ENCODE measurements around the gene EPHA5. TPM values are rescaled to one million over a fixed set of nuclear protein-coding genes. Genes with fewer than 3 reads are reported as not detected.

EPHA5 gene
- total RNA-seq, 1 experiment from 2014 or later, result 1.9 TPM

GRCh38 chr4:65600656-65601055 lies 69.6 kb downstream of the EPHA5 start:
- in situ Hi-C loops (cut with HindIII; ENCODE audit: low pct_unique_long_range_greater_than_20kb, low sequenced_read_pairs) (no loop called here), intact Hi-C loops (cut with micrococcal nuclease; ENCODE audit: unreplicated experiment) (no loop called here)
- Histone ChIP-seq H3K4me3 (ENCODE audit: low read depth in 2 of 2, low read length in 2 of 2) (no peak overlapping the region), H3K9me3 (ENCODE audit: control insufficient read depth, insufficient read depth, low read depth, low read length) (no peaks in the 10 kb centered on the region), H3K36me3 (ENCODE audit: control insufficient read depth, insufficient read depth, low read length) (no peaks in the 10 kb centered on the region), H3K27me3 (ENCODE audit: control insufficient read depth, insufficient read depth, low read length) (no peaks in the 10 kb centered on the region), H3K4me1 (ENCODE audit: control insufficient read depth, insufficient read depth, low read length) (no peaks in the 10 kb centered on the region), H3K27ac (ENCODE audit: low read length) (no peak overlapping the region)
- DNase-seq (ENCODE audit: low read depth, low spot score), result no peak
- ChIA-PET POLR2A (no interaction called here), CTCF (no interaction called here)
- BruUV-seq (replicated peaks), result no TSS peak
- TF ChIP-seq POLR2AphosphoS5 (IDR thresholded peaks at IDR 0.05; ENCODE audit: low read depth, low read length) (no peak), SIN3A (IDR thresholded peaks at IDR 0.05; ENCODE audit: borderline replicate concordance, insufficient read depth, low read depth, low read length) (no peak), TCF7L2 (IDR thresholded peaks at IDR 0.05; ENCODE audit: low read depth, low read length) (no peak)
- TF ChIP-seq, protein P1, sequence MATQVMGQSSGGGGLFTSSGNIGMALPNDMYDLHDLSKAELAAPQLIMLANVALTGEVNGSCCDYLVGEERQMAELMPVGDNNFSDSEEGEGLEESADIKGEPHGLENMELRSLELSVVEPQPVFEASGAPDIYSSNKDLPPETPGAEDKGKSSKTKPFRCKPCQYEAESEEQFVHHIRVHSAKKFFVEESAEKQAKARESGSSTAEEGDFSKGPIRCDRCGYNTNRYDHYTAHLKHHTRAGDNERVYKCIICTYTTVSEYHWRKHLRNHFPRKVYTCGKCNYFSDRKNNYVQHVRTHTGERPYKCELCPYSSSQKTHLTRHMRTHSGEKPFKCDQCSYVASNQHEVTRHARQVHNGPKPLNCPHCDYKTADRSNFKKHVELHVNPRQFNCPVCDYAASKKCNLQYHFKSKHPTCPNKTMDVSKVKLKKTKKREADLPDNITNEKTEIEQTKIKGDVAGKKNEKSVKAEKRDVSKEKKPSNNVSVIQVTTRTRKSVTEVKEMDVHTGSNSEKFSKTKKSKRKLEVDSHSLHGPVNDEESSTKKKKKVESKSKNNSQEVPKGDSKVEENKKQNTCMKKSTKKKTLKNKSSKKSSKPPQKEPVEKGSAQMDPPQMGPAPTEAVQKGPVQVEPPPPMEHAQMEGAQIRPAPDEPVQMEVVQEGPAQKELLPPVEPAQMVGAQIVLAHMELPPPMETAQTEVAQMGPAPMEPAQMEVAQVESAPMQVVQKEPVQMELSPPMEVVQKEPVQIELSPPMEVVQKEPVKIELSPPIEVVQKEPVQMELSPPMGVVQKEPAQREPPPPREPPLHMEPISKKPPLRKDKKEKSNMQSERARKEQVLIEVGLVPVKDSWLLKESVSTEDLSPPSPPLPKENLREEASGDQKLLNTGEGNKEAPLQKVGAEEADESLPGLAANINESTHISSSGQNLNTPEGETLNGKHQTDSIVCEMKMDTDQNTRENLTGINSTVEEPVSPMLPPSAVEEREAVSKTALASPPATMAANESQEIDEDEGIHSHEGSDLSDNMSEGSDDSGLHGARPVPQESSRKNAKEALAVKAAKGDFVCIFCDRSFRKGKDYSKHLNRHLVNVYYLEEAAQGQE (IDR thresholded peaks at IDR 0.05; ENCODE audit: insufficient read depth in 1 of 2, low read depth in 2 of 2, low read length in 1 of 2), result no peak
- TF ChIP-seq, protein P2, sequence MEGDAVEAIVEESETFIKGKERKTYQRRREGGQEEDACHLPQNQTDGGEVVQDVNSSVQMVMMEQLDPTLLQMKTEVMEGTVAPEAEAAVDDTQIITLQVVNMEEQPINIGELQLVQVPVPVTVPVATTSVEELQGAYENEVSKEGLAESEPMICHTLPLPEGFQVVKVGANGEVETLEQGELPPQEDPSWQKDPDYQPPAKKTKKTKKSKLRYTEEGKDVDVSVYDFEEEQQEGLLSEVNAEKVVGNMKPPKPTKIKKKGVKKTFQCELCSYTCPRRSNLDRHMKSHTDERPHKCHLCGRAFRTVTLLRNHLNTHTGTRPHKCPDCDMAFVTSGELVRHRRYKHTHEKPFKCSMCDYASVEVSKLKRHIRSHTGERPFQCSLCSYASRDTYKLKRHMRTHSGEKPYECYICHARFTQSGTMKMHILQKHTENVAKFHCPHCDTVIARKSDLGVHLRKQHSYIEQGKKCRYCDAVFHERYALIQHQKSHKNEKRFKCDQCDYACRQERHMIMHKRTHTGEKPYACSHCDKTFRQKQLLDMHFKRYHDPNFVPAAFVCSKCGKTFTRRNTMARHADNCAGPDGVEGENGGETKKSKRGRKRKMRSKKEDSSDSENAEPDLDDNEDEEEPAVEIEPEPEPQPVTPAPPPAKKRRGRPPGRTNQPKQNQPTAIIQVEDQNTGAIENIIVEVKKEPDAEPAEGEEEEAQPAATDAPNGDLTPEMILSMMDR (IDR thresholded peaks at IDR 0.05), result no peak
- no peak for ATAC-seq

- TF ChIP-seq POLR2AphosphoS5 (IDR thresholded peaks at IDR 0.05; ENCODE audit: low read depth, low read length) (no peak), SIN3A (IDR thresholded peaks at IDR 0.05; ENCODE audit: borderline replicate concordance, insufficient read depth, low read depth, low read length) (no peak), TCF7L2 (IDR thresholded peaks at IDR 0.05; ENCODE audit: low read depth, low read length) (no peak)
- TF ChIP-seq, protein P2 (IDR thresholded peaks at IDR 0.05), result no peak
- TF ChIP-seq, protein P1 (IDR thresholded peaks at IDR 0.05; ENCODE audit: insufficient read depth in 1 of 2, low read depth in 2 of 2, low read length in 1 of 2), result no peak
- Histone ChIP-seq H3K4me1 (ENCODE audit: control insufficient read depth, insufficient read depth, low read length) (no peaks in the 10 kb centered on the region), H3K27me3 (ENCODE audit: control insufficient read depth, insufficient read depth, low read length) (no peaks in the 10 kb centered on the region), H3K4me3 (ENCODE audit: low read depth in 2 of 2, low read length in 2 of 2) (no peak overlapping the region), H3K36me3 (ENCODE audit: control insufficient read depth, insufficient read depth, low read length) (no peaks in the 10 kb centered on the region), H3K9me3 (ENCODE audit: control insufficient read depth, insufficient read depth, low read depth, low read length) (no peaks in the 10 kb centered on the region), H3K27ac (ENCODE audit: low read length) (no peak overlapping the region)
- intact Hi-C loops (cut with micrococcal nuclease; ENCODE audit: unreplicated experiment) (no loop called here), in situ Hi-C loops (cut with HindIII; ENCODE audit: low pct_unique_long_range_greater_than_20kb, low sequenced_read_pairs) (no loop called here)
- ATAC-seq (no peak), DNase-seq (ENCODE audit: low read depth, low spot score) (no peak)
- BruUV-seq (replicated peaks), result no TSS peak
- CTCF ChIA-PET, result no interaction called here
- POLR2A ChIA-PET, result interaction anchor here (0.6 kb wide), 1 partner anchor 205 kb away, joined by 4 read pairs; no protein-coding TSS in a partner anchor
Measured at GRCh38 chr4:65599340-65599739, 70.9 kb downstream of the EPHA5 start.
